ENCODE data around the gene ZSCAN31. TPM values are rescaled to one million over a fixed set of nuclear protein-coding genes. Genes with fewer than 3 reads are reported as not detected.

The ZSCAN31 gene
- total RNA-seq, 1 experiment from 2014 or later = 4.2 TPM

DNA sequence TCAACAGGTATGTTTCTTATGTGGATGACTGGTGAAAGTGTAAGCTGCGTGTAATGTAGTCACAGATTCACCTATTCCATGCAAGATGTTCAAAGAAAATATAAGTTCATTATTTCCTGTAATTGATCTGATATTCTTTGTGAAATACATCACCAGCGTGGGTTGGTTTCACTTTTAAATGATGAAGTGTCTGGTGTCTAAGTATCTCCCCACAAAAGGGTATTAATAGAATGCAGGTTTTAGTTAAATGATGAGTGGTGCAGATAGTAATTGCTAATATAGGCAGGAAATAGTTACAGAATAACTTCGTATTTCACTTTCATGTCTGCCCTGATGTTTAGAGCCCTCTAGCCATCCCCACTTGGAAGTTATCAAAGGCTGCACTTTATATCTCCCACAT, 32.4 kb downstream of the ZSCAN31 start:
- Histone ChIP-seq H3K79me2 (ENCODE audit: low read length) (no peaks in the 10 kb centered on the region), H3K4me2 (ENCODE audit: low read depth, low read length, poor library complexity, severe bottlenecking) (no peak overlapping the region), H3K9me3 (ENCODE audit: low read length) (no peaks in the 10 kb centered on the region), H3K9ac (ENCODE audit: low read length) (no peak overlapping the region), H2AFZ (ENCODE audit: low read length) (no peak overlapping the region), H3K27ac (ENCODE audit: low read length) (no peak overlapping the region), H4K20me1 (ENCODE audit: insufficient read depth, low read depth, low read length) (no peaks in the 10 kb centered on the region), H3K36me3 (ENCODE audit: insufficient read depth, low read length) (no peaks in the 10 kb centered on the region), H3K4me1 (ENCODE audit: low read length) (peaks cover 3% of the 10 kb centered on the region; the same call in 1 of the 2 replicates), H3K27me3 (ENCODE audit: low read length) (no peaks in the 10 kb centered on the region), H3K4me3 (ENCODE audit: low read length) (no peak overlapping the region), H3K9me2 (replicated peaks; ENCODE audit: insufficient read depth, low read length) (no peaks in the 10 kb centered on the region)
- no peak for DNase-seq

DNA sequence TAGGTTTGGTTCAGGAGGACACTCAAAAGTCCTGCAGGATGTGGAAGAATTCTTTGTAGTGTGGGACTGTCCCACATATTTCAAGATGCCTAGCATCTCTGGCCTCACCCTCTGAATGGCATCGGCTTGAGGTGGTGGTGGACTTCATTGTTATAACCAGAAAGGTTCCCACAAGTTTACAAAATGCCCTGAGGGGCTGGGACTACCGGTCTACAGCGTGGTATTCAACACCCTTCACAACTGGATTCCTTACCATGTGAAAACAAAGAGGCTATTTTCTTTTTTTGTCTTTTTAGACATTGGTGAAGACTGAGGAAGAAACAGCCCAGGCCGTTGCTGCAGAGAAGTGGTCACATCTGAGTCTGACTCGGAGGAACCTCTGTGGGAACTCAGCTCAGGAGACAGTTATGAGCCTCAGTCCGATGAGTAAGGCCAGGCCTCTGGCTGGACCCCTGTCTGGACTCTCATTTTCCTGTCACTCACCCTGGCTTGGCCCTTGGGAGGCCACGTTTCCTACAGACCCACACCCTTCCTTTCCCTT, 39.4 kb downstream of the ZSCAN31 start:
- Histone ChIP-seq H3K4me1 (ENCODE audit: low read length) (no peaks in the 10 kb centered on the region), H3K79me2 (ENCODE audit: low read length) (no peaks in the 10 kb centered on the region), H3K9me2 (replicated peaks; ENCODE audit: insufficient read depth, low read length) (no peaks in the 10 kb centered on the region), H3K9me3 (ENCODE audit: low read length) (no peaks in the 10 kb centered on the region), H3K4me3 (ENCODE audit: low read length) (no peak overlapping the region), H2AFZ (ENCODE audit: low read length) (no peak overlapping the region), H3K27ac (ENCODE audit: low read length) (no peak overlapping the region), H3K9ac (ENCODE audit: low read length) (no peak overlapping the region), H3K4me2 (ENCODE audit: low read depth, low read length, poor library complexity, severe bottlenecking) (no peak overlapping the region), H3K27me3 (ENCODE audit: low read length) (no peaks in the 10 kb centered on the region), H4K20me1 (ENCODE audit: insufficient read depth, low read depth, low read length) (no peaks in the 10 kb centered on the region), H3K36me3 (ENCODE audit: insufficient read depth, low read length) (peaks cover 9% of the 10 kb centered on the region)
- DNase-seq = no peak

DNA sequence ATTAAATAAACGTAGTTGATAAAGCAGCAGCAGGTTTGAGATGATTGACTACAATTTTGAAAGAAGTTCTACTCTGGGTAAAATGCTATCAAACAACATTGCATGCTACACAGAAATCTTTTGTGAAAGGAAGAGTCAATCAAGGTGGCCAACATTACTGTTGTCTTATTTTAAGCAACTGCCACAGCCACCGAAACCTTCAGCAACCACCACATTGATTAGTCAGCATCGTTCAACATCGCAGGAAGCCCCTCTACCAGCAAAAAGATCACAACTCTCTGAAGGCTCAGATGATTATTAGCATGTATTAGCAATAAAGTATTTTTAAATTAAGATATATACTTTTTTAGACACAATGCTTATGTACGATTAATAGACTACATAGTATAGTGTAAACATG, 40.6 kb downstream of the ZSCAN31 start:
- peaks cover 9% of the 10 kb centered on the region for H3K36me3 ChIP-seq (ENCODE audit: insufficient read depth, low read length)
- H3K4me3 ChIP-seq (ENCODE audit: low read length) = no peak overlapping the region
- no peaks in the 10 kb centered on the region for H3K27me3 ChIP-seq (ENCODE audit: low read length)
- no peaks in the 10 kb centered on the region for H3K9me2 ChIP-seq (replicated peaks; ENCODE audit: insufficient read depth, low read length)
- no peak overlapping the region for H3K4me2 ChIP-seq (ENCODE audit: low read depth, low read length, poor library complexity, severe bottlenecking)
- H3K27ac ChIP-seq (ENCODE audit: low read length) = no peak overlapping the region
- DNase-seq = no peak
- H2AFZ ChIP-seq (ENCODE audit: low read length) = no peak overlapping the region
- H3K9me3 ChIP-seq (ENCODE audit: low read length) = no peaks in the 10 kb centered on the region
- no peaks in the 10 kb centered on the region for H3K4me1 ChIP-seq (ENCODE audit: low read length)
- no peak overlapping the region for H3K9ac ChIP-seq (ENCODE audit: low read length)
- no peaks in the 10 kb centered on the region for H3K79me2 ChIP-seq (ENCODE audit: low read length)
- no peaks in the 10 kb centered on the region for H4K20me1 ChIP-seq (ENCODE audit: insufficient read depth, low read depth, low read length)

DNA sequence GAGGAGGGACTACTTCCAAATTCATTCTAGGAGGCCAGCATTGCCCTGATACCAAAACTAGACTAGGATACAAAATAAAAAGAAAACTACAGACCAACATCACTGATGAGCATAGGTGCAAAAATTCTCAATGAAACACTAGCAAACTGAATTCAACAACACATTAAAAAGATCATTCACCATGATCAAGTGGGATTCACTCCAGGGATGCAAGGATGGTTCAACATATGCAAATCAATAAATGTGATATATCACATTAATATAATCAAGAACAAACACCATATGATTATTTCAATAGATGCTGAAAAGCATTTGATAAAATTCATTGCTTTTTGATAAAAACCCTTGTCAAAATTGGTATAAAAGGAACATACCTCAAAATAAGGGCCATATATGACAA, 44.4 kb downstream of the ZSCAN31 start:
- Histone ChIP-seq H3K4me1 (ENCODE audit: low read length) (no peaks in the 10 kb centered on the region), H3K27me3 (ENCODE audit: low read length) (no peaks in the 10 kb centered on the region), H3K36me3 (ENCODE audit: insufficient read depth, low read length) (peaks cover 25% of the 10 kb centered on the region), H3K4me2 (ENCODE audit: low read depth, low read length, poor library complexity, severe bottlenecking) (no peak overlapping the region), H3K4me3 (ENCODE audit: low read length) (no peak overlapping the region), H3K9me3 (ENCODE audit: low read length) (no peaks in the 10 kb centered on the region), H3K27ac (ENCODE audit: low read length) (no peak overlapping the region), H3K9ac (ENCODE audit: low read length) (no peak overlapping the region), H3K79me2 (ENCODE audit: low read length) (no peaks in the 10 kb centered on the region), H4K20me1 (ENCODE audit: insufficient read depth, low read depth, low read length) (no peaks in the 10 kb centered on the region), H2AFZ (ENCODE audit: low read length) (no peak overlapping the region), H3K9me2 (replicated peaks; ENCODE audit: insufficient read depth, low read length) (no peaks in the 10 kb centered on the region)
- no peak for DNase-seq

DNA sequence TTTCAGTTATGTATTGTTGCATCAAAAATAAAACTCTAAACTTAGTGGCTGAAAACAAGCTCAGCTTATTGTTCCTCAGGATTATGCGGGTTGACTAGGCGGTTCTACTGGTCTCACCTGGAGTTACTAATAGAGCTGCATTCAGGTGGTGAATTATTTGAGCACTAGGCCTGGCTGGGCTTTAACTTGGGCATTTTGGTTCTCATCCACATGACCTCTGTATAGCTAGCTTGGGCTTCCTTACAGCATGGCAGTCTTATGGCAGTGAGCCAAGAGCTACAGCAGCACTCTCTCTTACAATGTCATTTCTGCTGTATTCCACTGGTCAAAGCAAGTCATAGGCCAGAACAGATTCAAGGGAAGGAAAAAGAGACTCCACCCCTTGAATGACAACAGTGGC, 53.0 kb downstream of the ZSCAN31 start:
- peak overlapping the region; percentile 83 for H3K9ac ChIP-seq (ENCODE audit: low read length)
- H3K27ac ChIP-seq (ENCODE audit: low read length) = no peak overlapping the region
- H3K27me3 ChIP-seq (ENCODE audit: low read length) = no peaks in the 10 kb centered on the region
- H2AFZ ChIP-seq (ENCODE audit: low read length) = no peak overlapping the region
- H3K36me3 ChIP-seq (ENCODE audit: insufficient read depth, low read length) = peaks cover 36% of the 10 kb centered on the region
- peak; percentile 50 for DNase-seq
- peaks cover 27% of the 10 kb centered on the region for H3K4me1 ChIP-seq (ENCODE audit: low read length)
- H3K9me2 ChIP-seq (replicated peaks; ENCODE audit: insufficient read depth, low read length) = no peaks in the 10 kb centered on the region
- no peaks in the 10 kb centered on the region for H4K20me1 ChIP-seq (ENCODE audit: insufficient read depth, low read depth, low read length)
- no peaks in the 10 kb centered on the region for H3K9me3 ChIP-seq (ENCODE audit: low read length)
- H3K4me3 ChIP-seq (ENCODE audit: low read length) = peak overlapping the region; percentile 95
- H3K79me2 ChIP-seq (ENCODE audit: low read length) = peaks cover 24% of the 10 kb centered on the region
- H3K4me2 ChIP-seq (ENCODE audit: low read depth, low read length, poor library complexity, severe bottlenecking) = peak overlapping the region; percentile 92

DNA sequence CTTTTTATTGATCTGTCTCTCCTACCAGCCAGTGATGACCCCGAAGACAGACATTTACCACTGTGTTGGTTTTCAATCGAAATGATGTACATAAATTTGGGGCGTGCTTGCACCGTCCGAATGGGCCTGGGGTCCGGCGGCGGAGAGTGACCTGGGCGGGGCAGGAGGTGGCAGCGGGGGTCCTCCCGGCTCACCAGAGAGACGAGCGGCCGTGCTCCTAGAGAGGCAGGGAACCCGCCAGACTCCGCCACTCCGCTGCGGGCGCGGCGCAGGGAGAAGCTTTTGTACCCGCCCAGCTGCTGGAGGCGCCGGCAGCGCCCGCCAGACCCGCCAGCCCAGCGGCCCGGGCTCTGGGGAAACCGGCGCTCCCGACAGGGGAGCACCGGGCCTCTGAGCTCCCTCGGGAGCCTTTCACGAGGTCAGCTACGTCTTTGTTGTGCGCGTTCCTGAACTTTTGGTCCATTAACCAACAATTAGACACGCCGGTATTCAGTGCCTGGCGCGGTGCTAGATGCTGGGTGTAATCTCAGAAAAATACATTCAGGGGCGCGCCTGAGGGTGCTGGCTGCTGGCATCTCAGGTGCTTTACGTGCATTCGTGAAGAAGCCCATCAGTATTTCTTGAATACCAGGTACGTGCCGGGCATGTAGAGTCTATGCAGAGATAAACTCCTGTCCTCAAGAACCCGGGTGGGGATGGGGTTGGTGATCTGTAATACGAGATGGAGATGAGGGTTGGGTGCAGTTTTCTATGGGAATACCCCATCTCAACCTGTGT, 54.5 kb downstream of the ZSCAN31 start, which contains the start of gene PGBD1:
Gene PGBD1, plus strand, starts transcription at position 285 of the 777 bp plus-strand sequence. CDS start 2,242 bp downstream, outside the sequence.
- H3K27ac ChIP-seq (ENCODE audit: low read length) = no peak within 1 kb of the TSS

DNA sequence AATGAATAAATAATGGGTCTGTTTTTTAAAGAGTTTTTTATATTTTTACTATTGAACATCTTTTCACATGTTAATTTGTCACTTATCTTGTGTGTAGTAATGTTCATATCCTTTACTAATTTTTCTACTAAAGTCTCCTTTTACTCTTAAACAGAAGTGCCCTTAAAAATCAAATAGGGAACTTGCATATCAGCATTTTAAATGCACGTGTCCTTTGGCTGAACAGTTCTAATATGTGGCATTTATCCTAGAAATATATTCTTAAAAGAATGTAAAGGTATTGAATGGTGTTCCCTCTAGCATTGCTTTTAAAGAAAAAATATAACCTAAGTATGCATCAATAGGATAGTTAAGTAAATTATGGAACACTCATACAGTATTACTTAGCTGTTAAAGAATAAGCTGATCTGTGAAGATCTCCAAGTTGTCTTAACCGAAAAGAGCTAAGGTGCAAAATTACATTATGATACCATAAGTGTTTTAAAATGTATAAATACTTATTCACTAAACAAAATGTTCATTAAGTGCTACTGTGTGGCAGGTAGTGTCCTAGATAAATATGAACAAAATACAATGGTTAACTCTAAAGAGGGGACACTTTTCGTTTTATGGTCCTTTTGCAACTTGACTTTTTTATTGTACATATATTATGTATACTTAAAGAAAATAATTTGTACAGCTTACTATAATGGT, 55.2 kb downstream of the ZSCAN31 start:
- Histone ChIP-seq H3K36me3 (ENCODE audit: insufficient read depth, low read length) (peaks cover 24% of the 10 kb centered on the region; the same call in 1 of the 2 replicates), H3K4me3 (ENCODE audit: low read length) (peak overlapping the region; percentile 95), H3K9ac (ENCODE audit: low read length) (peak overlapping the region; percentile 83), H3K4me2 (ENCODE audit: low read depth, low read length, poor library complexity, severe bottlenecking) (peak overlapping the region; percentile 92), H3K79me2 (ENCODE audit: low read length) (peaks cover 24% of the 10 kb centered on the region), H3K9me3 (ENCODE audit: low read length) (no peaks in the 10 kb centered on the region), H3K27ac (ENCODE audit: low read length) (no peak overlapping the region), H3K4me1 (ENCODE audit: low read length) (peaks cover 27% of the 10 kb centered on the region), H3K9me2 (replicated peaks; ENCODE audit: insufficient read depth, low read length) (no peaks in the 10 kb centered on the region), H2AFZ (ENCODE audit: low read length) (peak overlapping the region; percentile 82), H4K20me1 (ENCODE audit: insufficient read depth, low read depth, low read length) (no peaks in the 10 kb centered on the region), H3K27me3 (ENCODE audit: low read length) (no peaks in the 10 kb centered on the region)
- no peak for DNase-seq

More for the DNA sequence above, 54.5 kb downstream of the ZSCAN31 start, which contains the start of gene PGBD1:
- Histone ChIP-seq H3K4me3 (ENCODE audit: low read length) (peak within 1 kb of the TSS; percentile 95), H3K79me2 (ENCODE audit: low read length) (peaks cover 24% of the 10 kb centered on the region), H3K27me3 (ENCODE audit: low read length) (no peaks in the 10 kb centered on the region), H3K36me3 (ENCODE audit: insufficient read depth, low read length) (peaks cover 25% of the 10 kb centered on the region), H3K9me2 (replicated peaks; ENCODE audit: insufficient read depth, low read length) (no peaks in the 10 kb centered on the region), H3K9ac (ENCODE audit: low read length) (peak within 1 kb of the TSS; percentile 83), H3K4me2 (ENCODE audit: low read depth, low read length, poor library complexity, severe bottlenecking) (peak within 1 kb of the TSS; percentile 92), H2AFZ (ENCODE audit: low read length) (peak within 1 kb of the TSS; percentile 82), H3K4me1 (ENCODE audit: low read length) (peaks cover 27% of the 10 kb centered on the region), H4K20me1 (ENCODE audit: insufficient read depth, low read depth, low read length) (no peaks in the 10 kb centered on the region), H3K9me3 (ENCODE audit: low read length) (no peaks in the 10 kb centered on the region)
- DNase-seq = peak; percentile 91

DNA sequence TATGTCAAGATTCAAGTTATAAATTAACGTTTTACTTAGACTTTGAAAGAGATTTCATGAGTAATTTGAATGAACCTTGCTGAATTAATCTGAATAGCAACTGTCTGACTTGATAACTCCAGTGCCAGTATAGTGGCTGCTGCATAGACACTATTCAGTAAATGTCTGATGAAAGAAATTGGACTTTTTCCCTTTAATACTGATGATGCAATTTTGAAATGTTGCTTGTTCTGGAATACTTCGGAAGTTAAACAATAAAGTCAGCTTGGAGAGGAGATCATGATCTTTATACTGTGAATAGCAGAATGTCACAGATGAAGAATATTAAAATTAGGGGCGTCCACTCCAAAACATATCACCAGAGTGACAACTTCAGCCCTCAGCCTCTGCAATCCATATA, 58.2 kb downstream of the ZSCAN31 start:
- peaks cover 18% of the 10 kb centered on the region for H3K4me1 ChIP-seq (ENCODE audit: low read length)

More for the DNA sequence above, 58.2 kb downstream of the ZSCAN31 start:
- Histone ChIP-seq H3K9me2 (replicated peaks; ENCODE audit: insufficient read depth, low read length) (no peaks in the 10 kb centered on the region), H3K9me3 (ENCODE audit: low read length) (no peaks in the 10 kb centered on the region), H3K36me3 (ENCODE audit: insufficient read depth, low read length) (peaks cover 15% of the 10 kb centered on the region; the same call in 1 of the 2 replicates), H3K27ac (ENCODE audit: low read length) (no peak overlapping the region), H4K20me1 (ENCODE audit: insufficient read depth, low read depth, low read length) (no peaks in the 10 kb centered on the region), H3K79me2 (ENCODE audit: low read length) (peaks cover 11% of the 10 kb centered on the region), H3K4me2 (ENCODE audit: low read depth, low read length, poor library complexity, severe bottlenecking) (no peak overlapping the region), H2AFZ (ENCODE audit: low read length) (no peak overlapping the region), H3K9ac (ENCODE audit: low read length) (no peak overlapping the region), H3K4me3 (ENCODE audit: low read length) (no peak overlapping the region), H3K27me3 (ENCODE audit: low read length) (no peaks in the 10 kb centered on the region)
- DNase-seq = no peak
